GM19035 (cell line): ENCODE results near the gene SLC12A7.

ENCODE experiments used
- ATAC-seq: cut with Tn5 transposase; IDR thresholded peaks from one replicate; pipeline ENCODE4 v1.9.1; 2021; ENCODE audit not compliant: unreplicated experiment

SLC12A7 gene

GRCh38 chr5:1038417-1039209 is 73.2 kb downstream of the SLC12A7 start:
- ATAC-seq, result no peak

GRCh38 chr5:1037671-1038416 is 74.0 kb downstream of the SLC12A7 start:
- no peak for ATAC-seq

GRCh38 chr5:1037123-1037670 is 74.7 kb downstream of the SLC12A7 start:
- ATAC-seq, result no peak

GRCh38 chr5:1036504-1037122 is 75.2 kb downstream of the SLC12A7 start:
- no peak for ATAC-seq

GRCh38 chr5:1035421-1036405 is 76.2 kb downstream of the SLC12A7 start:
- no peak for ATAC-seq

GRCh38 chr5:1034986-1035385 is 76.9 kb downstream of the SLC12A7 start:
- no peak for ATAC-seq

GRCh38 chr5:1034421-1034905 is 77.4 kb downstream of the SLC12A7 start:
- ATAC-seq, result no peak

GRCh38 chr5:1033606-1034420 is 78.0 kb downstream of the SLC12A7 start:
- no peak for ATAC-seq

- ATAC-seq, result no peak
Measured at GRCh38 chr5:1033178-1033577, 78.7 kb downstream of the SLC12A7 start.

- ATAC-seq, result no peak
Measured at GRCh38 chr5:1032551-1033027, 79.3 kb downstream of the SLC12A7 start.

GRCh38 chr5:1032011-1032410 is 79.9 kb downstream of the SLC12A7 start:
- no peak for ATAC-seq

GRCh38 chr5:1031306-1031959 is 80.4 kb downstream of the SLC12A7 start:
- ATAC-seq, result no peak

- no peak for ATAC-seq
Measured at GRCh38 chr5:1030801-1031271, 81.0 kb downstream of the SLC12A7 start.

- ATAC-seq, result no peak
Measured at GRCh38 chr5:1029945-1030625, 81.8 kb downstream of the SLC12A7 start.

GRCh38 chr5:1029282-1029944 is 82.5 kb downstream of the SLC12A7 start:
- no peak for ATAC-seq

- ATAC-seq, result no peak
Measured at GRCh38 chr5:1028481-1029281, 83.2 kb downstream of the SLC12A7 start.
